ENCODE measurements around the gene NME3. TPM values are rescaled to one million over a fixed set of nuclear protein-coding genes. Genes with fewer than 3 reads are reported as not detected.

NME3 gene
- polyA plus RNA-seq, 12 donors = 12.3 to 40.2 (median 14.8) TPM; not detected in 1

DNA sequence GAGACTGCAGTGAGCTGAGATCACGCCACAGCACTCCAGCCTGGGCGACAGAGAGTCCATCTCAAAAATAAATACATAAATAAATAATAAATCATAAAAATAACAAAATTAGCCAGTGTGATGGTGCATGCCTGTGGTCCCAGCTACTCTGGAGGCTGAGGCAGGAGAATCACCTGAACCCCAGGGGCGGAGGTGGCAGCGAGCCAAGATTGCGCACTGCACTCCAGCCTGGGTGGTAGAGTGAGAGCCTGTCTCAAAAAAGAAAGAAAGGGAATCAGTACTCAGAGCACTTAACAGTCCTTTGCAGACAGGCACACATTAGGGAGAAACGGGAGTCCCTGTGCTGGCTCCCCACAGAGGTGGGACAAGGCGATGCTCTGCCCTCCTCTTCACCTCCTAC is 40.3 kb downstream of the NME3 start:
- DNase-seq = no peak

DNA sequence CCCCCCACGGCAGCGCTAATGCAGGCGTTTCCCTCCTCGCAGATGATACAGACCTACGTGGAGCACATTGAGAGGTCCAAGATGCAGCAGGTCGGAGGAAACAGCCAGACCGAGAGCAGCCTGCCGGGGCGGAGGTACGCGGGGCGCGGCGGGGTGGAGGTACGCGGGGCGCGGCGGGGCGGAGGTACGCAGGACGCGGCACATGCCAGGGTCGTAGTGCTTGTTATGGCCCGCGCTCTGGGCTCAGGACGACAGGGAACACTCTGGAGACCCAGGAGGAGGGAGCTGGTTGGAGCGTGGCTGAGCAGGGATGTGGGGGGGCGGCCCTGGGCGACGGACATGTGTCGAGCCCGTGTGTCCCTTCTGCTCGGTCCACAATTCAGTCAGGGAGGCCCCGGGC is 41.9 kb downstream of the NME3 start:
- no peak for DNase-seq

DNA sequence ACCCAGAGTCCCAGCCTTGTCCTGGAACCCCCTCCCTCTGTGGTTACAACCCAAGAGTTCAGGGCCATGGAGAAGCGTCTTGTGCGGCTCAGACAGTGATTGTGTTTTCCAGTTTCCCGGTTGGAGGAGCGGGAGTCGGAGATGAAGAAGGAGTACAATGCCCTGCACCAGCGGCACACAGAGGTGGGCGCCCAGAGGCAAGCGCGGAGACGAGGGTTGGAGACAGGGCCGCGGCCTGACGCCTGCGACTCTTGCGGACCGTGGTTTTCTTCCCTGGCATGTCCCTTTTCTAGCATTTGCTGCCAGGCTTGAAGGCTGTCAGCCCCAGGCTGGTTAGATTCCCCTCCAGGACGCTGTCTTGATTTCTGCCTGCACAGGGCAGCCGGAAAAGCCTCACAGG is 42.3 kb downstream of the NME3 start:
- no peak for DNase-seq

DNA sequence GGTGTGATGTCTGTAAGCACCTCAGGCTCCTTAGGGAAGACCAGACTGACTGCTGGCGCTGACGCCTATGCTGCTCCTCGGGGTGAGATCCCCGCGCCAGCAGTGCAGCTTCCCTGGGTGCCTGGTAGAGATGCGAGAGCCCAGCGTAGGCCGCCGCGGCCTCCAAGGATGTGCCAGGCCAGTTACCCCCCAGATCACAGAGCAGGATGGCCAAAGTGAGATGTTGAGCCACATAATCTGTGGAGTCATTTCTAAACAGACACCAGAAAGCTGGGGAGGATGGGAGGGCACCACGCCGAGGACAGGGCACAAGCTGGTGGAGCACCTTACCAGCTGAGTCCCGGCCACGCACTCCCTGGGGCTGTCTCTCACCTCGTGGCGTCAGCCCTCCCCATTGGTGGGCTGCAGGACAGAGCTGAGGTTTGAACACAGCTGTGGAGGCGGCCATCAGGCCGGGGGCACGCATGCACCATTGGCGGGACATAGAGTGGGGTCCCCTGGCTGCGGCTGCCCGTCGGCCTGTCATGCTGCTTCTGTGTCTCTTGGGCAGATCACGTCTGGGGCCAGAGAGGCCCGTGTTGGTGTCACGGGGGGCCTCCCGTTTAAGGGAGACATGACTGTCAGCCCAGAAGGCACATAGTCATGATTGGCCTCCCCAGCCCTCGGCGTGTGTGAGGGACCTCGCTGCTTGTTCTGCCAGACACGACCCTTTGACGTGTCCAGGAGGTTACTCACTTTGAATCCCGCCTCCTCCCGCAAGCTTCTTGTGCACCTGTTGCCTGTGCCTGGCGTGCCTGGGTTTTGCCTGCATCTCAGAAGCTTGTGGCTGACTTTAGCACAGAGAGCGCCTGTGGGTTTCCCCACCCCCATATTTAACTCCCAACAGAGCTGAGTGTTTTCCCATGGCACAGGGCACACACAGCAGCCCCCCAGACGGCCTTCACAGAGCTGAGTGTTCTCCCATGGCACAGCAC is 43.4 kb downstream of the NME3 start:
- no peak for DNase-seq

DNA sequence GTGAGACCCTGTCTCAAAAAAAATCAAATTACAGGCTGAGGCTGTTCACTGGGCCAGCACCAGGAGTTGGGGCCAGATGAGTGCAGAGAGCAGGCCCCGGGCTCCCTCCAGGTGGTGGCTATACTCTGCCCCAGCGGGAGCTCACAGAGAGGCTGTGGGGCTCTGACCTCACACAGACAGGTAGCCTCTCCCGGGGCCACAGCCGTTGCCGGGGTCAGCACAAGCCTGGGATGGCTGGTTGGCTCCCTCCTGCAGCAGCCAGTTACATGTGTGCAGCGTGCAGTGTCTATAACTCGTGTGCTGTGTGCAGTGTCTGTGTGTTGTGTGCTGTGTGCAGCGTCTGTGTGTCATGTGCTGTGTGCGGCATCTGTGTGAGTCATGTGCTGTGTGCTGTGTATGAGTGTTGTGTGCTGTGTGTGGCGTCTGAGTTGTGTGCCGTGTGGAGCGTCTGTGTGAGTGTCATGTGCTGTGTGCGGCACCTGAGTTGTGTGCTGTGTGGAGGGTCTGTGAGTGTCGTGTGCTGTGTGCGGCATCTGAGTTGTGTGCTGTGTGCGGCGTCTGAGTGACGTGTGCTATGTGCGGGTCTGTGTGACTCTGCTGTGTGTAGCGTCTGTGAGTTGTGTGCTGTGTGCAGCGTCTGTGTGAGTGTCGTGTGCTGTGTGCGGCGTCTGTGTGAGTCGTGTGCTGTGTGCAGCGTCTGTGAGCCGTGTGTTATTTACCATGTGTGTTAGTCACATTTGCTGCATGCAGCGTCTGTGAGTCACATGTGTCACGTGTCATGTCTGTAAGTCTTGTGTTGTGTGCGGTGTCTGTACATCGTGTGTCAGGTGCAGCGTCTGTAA is 44.5 kb downstream of the NME3 start:
- no peak for DNase-seq

DNA sequence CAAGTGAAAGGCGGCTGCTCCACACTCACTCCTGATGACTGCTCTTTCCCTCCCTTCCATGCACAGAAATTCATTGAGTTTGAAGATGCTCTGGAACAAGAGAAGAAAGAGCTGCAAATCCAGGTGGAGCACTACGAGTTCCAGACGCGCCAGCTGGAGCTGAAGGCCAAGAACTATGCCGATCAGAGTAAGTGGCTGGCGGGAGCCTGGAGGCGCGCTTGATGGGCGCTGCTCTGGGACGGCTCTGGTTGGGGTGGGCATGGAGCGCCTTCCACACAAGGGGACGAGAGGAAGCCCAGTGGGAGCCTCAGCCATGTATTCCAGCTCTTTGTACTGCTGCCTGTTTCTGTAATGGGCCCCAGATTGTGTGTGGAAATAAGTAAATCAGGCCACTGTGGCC is 46.9 kb downstream of the NME3 start:
- no peak for DNase-seq

DNA sequence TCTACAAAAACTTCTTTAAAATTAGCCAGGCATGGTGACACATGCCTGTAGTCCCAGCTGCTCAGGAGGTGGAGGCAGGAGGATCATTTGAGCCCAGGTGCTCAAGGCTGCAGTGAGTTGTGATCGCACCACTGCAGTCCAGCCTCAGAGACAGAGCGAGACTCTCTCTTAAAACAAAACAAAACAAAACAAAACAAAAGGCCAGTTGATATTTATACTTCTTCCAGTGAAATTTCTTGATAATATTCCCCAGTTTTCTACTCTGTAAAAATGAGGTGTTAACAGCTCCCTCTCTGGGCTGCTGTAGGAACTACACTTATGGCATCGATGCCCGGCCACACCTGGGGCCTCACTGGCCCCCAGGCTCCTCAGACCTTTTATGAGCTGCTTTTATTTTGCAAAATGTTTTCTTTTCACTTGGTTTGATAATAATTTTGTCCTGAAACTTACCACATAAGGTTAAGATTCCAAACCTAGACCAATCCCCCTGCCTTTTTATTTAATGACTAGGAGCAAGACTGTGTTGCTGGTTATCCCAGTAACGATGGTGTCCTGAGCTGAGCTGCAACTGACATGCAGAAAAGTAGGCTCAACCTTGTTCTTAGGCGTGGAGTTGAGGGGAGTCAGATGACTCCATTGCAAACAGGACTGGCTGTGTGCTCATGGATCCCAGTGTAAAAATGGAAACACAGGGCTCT is 47.7 kb downstream of the NME3 start:
- peak; percentile 24 for DNase-seq

DNA sequence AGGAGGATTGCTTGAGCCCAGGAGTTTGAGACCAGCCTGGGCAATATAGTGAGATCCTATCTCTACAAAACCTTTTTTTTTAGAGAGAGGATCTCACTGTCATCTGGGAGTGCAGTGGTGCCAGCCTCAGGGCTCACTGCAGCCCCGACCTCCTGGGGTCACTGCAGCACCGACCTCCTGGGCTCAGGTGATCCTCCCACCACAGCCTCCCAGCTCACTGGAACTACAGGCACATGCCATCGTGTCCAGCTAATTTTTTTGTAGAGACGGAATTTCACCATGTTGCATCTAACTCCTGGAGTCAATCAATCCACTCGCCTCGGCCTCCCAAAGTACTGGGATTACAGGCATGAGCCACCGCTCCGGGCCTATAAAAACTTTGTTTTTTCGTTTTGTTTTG is 50.0 kb downstream of the NME3 start:
- no peak for DNase-seq

Other genes with a start within 250 kb of the NME3 start
- gene TMEM204, start 237.9 kb downstream of the NME3 start, polyA plus RNA-seq (ENCODE audit: insufficient read length in 12 of 12) = 10 to 100 TPM in 10 of 12 donors, 1 to 10 TPM in 1, not detected in 1; 8.7 to 15.9 (median 12.8) TPM
- gene IFT140, start 159.5 kb downstream of the NME3 start, polyA plus RNA-seq (ENCODE audit: insufficient read length in 12 of 12) = 10 to 100 TPM in 6 of 12 donors, 1 to 10 TPM in 5, not detected in 1; 7.3 to 23.5 (median 10.8) TPM
- gene CRAMP1, start 159.2 kb downstream of the NME3 start, polyA plus RNA-seq (ENCODE audit: insufficient read length in 12 of 12) = 10 to 100 TPM in 11 of 12 donors, not detected in 1; 12.0 to 37.0 (median 14.9) TPM
- 10 to 100 TPM in 11 of 12 donors, not detected in 1; 39.0 to 67.5 (median 48.1) TPM for gene JPT2, start 93.3 kb downstream of the NME3 start, polyA plus RNA-seq (ENCODE audit: insufficient read length in 12 of 12)
- 100 to 1,000 TPM in 1 of 12 donors, 10 to 100 TPM in 10, not detected in 1; 27.6 to 108 (median 42.7) TPM for gene MAPK8IP3, start 65.3 kb downstream of the NME3 start, polyA plus RNA-seq (ENCODE audit: insufficient read length in 12 of 12)
- 10 to 100 TPM in 1 of 12 donors, 1 to 10 TPM in 10, not detected in 1; 4.4 to 13.3 (median 6.4) TPM for gene EME2, start 1.3 kb upstream of the NME3 start, polyA plus RNA-seq (ENCODE audit: insufficient read length in 12 of 12)
- 10 to 100 TPM in 11 of 12 donors, not detected in 1; 31.3 to 85.2 (median 41.3) TPM for gene MRPS34, start 1.6 kb upstream of the NME3 start, polyA plus RNA-seq (ENCODE audit: insufficient read length in 12 of 12)
- 10 to 100 TPM in 11 of 12 donors, not detected in 1; 16.2 to 30.8 (median 22.0) TPM for gene SPSB3, start 11.0 kb upstream of the NME3 start, polyA plus RNA-seq (ENCODE audit: insufficient read length in 12 of 12)
- 10 to 100 TPM in 11 of 12 donors, not detected in 1; 30.4 to 52.7 (median 33.3) TPM for gene NUBP2, start 11.4 kb upstream of the NME3 start, polyA plus RNA-seq (ENCODE audit: insufficient read length in 12 of 12)
- under 1 TPM in 10 of 12 donors, not detected in 2; 0.10 to 0.87 (median 0.21) TPM for gene IGFALS, start 22.2 kb upstream of the NME3 start, polyA plus RNA-seq (ENCODE audit: insufficient read length in 12 of 12)
- gene HAGH, start 55.3 kb upstream of the NME3 start, polyA plus RNA-seq (ENCODE audit: insufficient read length in 12 of 12) = 10 to 100 TPM in 11 of 12 donors, not detected in 1; 27.4 to 49.0 (median 31.7) TPM
- 10 to 100 TPM in 11 of 12 donors, not detected in 1; 13.6 to 24.4 (median 18.0) TPM for gene FAHD1, start 55.7 kb upstream of the NME3 start, polyA plus RNA-seq (ENCODE audit: insufficient read length in 12 of 12)
- 1 to 10 TPM in 2 of 12 donors, under 1 TPM in 8, not detected in 2; 0.08 to 3.0 (median 0.69) TPM for gene MEIOB, start 100.6 kb upstream of the NME3 start, polyA plus RNA-seq (ENCODE audit: insufficient read length in 12 of 12)
- gene HS3ST6, start 146.9 kb upstream of the NME3 start, polyA plus RNA-seq (ENCODE audit: insufficient read length in 12 of 12) = 10 to 100 TPM in 1 of 12 donors, 1 to 10 TPM in 1, under 1 TPM in 2, not detected in 8; 0.15 to 14.3 (median 2.1) TPM
- gene MSRB1, start 171.7 kb upstream of the NME3 start, polyA plus RNA-seq (ENCODE audit: insufficient read length in 12 of 12) = 10 to 100 TPM in 11 of 12 donors, not detected in 1; 14.2 to 50.0 (median 27.8) TPM
- 10 to 100 TPM in 11 of 12 donors, not detected in 1; 12.8 to 93.9 (median 35.0) TPM for gene RPL3L, start 183.1 kb upstream of the NME3 start, polyA plus RNA-seq (ENCODE audit: insufficient read length in 12 of 12)
- gene NDUFB10, start 188.0 kb upstream of the NME3 start, polyA plus RNA-seq (ENCODE audit: insufficient read length in 12 of 12) = 100 to 1,000 TPM in 9 of 12 donors, 10 to 100 TPM in 2, not detected in 1; 95.8 to 145 (median 117) TPM
- 1,000 to 10,000 TPM; 2,162 to 3,862 (median 3,028) TPM for gene RPS2, start 193.3 kb upstream of the NME3 start, polyA plus RNA-seq (ENCODE audit: insufficient read length in 12 of 12)
- gene RNF151, start 195.3 kb upstream of the NME3 start, polyA plus RNA-seq (ENCODE audit: insufficient read length in 12 of 12) = not detected
- gene TBL3, start 200.5 kb upstream of the NME3 start, polyA plus RNA-seq (ENCODE audit: insufficient read length in 12 of 12) = 10 to 100 TPM in 11 of 12 donors, not detected in 1; 16.7 to 31.5 (median 21.7) TPM
- gene NOXO1, start 209.9 kb upstream of the NME3 start, polyA plus RNA-seq (ENCODE audit: insufficient read length in 12 of 12) = 1 to 10 TPM in 3 of 12 donors, under 1 TPM in 6, not detected in 3; 0.38 to 1.4 (median 0.74) TPM
- 10 to 100 TPM in 11 of 12 donors, not detected in 1; 10.9 to 40.2 (median 15.1) TPM for gene GFER, start 212.7 kb upstream of the NME3 start, polyA plus RNA-seq (ENCODE audit: insufficient read length in 12 of 12)
- 1 to 10 TPM in 4 of 12 donors, under 1 TPM in 6, not detected in 2; 0.25 to 1.5 (median 0.86) TPM for gene SYNGR3, start 218.4 kb upstream of the NME3 start, polyA plus RNA-seq (ENCODE audit: insufficient read length in 12 of 12)
- 10 to 100 TPM in 11 of 12 donors, not detected in 1; 13.6 to 32.2 (median 18.6) TPM for gene ZNF598, start 238.3 kb upstream of the NME3 start, polyA plus RNA-seq (ENCODE audit: insufficient read length in 12 of 12)
- 1 to 10 TPM in 8 of 12 donors, under 1 TPM in 2, not detected in 2; 0.56 to 3.1 (median 1.5) TPM for gene NPW, start 248.2 kb upstream of the NME3 start, polyA plus RNA-seq (ENCODE audit: insufficient read length in 12 of 12)